ENCODE measurements around the gene COPA. TPM values are rescaled to one million over a fixed set of nuclear protein-coding genes. Genes with fewer than 3 reads are reported as not detected.

The COPA gene
- total RNA-seq, 1 experiment from 2014 or later, result 107 TPM

DNA sequence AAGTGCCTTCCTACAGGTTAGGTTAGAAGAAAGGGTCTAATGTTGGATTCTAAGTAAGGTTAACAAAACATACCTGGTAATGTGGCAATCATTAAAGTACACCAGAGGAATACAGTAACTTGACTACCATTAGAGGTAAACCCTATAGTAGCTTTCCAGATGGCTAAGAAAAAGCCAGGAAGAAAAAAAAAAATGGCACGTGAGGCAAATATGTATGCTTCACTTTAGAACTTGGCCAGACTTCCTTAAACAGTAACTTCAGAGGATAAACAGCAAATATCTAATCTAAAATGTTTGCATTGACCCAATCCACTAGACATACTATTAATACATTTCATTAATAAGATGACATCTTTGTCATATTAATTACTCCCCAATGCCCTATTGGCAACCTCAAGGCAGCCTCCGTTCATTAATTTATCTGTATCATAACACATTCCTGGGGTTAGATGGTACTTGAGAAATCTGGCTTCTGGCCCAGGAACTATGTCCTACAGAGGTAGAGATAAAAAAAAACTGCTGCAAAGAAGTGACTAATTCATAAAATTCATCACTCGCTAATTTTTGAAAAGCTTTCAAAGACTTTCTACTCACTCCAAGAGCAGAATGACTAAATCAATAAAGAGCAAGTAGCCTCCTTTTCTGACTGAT is 86.5 kb downstream of the COPA start:
- Histone ChIP-seq H3K4me1 (peaks cover 16% of the 10 kb centered on the region), H3K4me3 (no peak overlapping the region), H3K27ac (no peak overlapping the region), H3K36me3 (no peaks in the 10 kb centered on the region), H3K9me3 (replicated peaks) (no peaks in the 10 kb centered on the region), H3K27me3 (no peaks in the 10 kb centered on the region)
- DNase-seq, result peak in 1 of 2 experiments; percentile 6

GRCh38 chr1:160255781-160256300 is 87.2 kb downstream of the COPA start:
- Histone ChIP-seq H3K4me1 (peaks cover 18% of the 10 kb centered on the region), H3K27ac (no peak overlapping the region), H3K4me3 (no peak overlapping the region), H3K9me3 (replicated peaks) (no peaks in the 10 kb centered on the region), H3K27me3 (no peaks in the 10 kb centered on the region), H3K36me3 (no peaks in the 10 kb centered on the region)
- DNase-seq, result no peak

- Histone ChIP-seq H3K4me3 (no peak overlapping the region), H3K36me3 (no peaks in the 10 kb centered on the region; the same call in 1 of the 2 replicates), H3K27me3 (no peaks in the 10 kb centered on the region), H3K27ac (no peak overlapping the region), H3K9me3 (replicated peaks) (no peaks in the 10 kb centered on the region), H3K4me1 (peaks cover 10% of the 10 kb centered on the region)
- peak; percentile 54 to 77 for DNase-seq
Observed at GRCh38 chr1:160251687-160252526, 91.1 kb downstream of the COPA start.

- H3K9me3 ChIP-seq (replicated peaks), result no peaks in the 10 kb centered on the region
- no peaks in the 10 kb centered on the region for H3K27me3 ChIP-seq
- H3K27ac ChIP-seq, result no peak overlapping the region
- H3K36me3 ChIP-seq, result no peaks in the 10 kb centered on the region; the same call in 1 of the 2 replicates
- DNase-seq, result peak in 1 of 2 experiments; percentile 29
- H3K4me1 ChIP-seq, result peaks cover 10% of the 10 kb centered on the region; the same call in 1 of the 2 replicates
- H3K4me3 ChIP-seq, result no peak overlapping the region
Observed at GRCh38 chr1:160251011-160251410, 92.0 kb downstream of the COPA start.

GRCh38 chr1:160247053-160247452 is 96.0 kb downstream of the COPA start:
- no peaks in the 10 kb centered on the region for H3K9me3 ChIP-seq (replicated peaks)
- peaks cover 10% of the 10 kb centered on the region; the same call in 1 of the 2 replicates for H3K4me1 ChIP-seq
- no peaks in the 10 kb centered on the region for H3K27me3 ChIP-seq
- no peak overlapping the region for H3K4me3 ChIP-seq
- H3K27ac ChIP-seq, result no peak overlapping the region
- DNase-seq, result no peak
- H3K36me3 ChIP-seq, result peaks cover 5% of the 10 kb centered on the region

- no peak for DNase-seq
- Histone ChIP-seq H3K27ac (no peak overlapping the region), H3K4me3 (no peak overlapping the region), H3K4me1 (no peaks in the 10 kb centered on the region), H3K9me3 (replicated peaks) (no peaks in the 10 kb centered on the region), H3K27me3 (no peaks in the 10 kb centered on the region), H3K36me3 (peaks cover 5% of the 10 kb centered on the region)
Observed at GRCh38 chr1:160245434-160245833, 97.6 kb downstream of the COPA start.

GRCh38 chr1:160244209-160244608 is 98.8 kb downstream of the COPA start:
- H3K9me3 ChIP-seq (replicated peaks), result no peaks in the 10 kb centered on the region
- no peaks in the 10 kb centered on the region for H3K27me3 ChIP-seq
- H3K4me3 ChIP-seq, result no peak overlapping the region
- H3K4me1 ChIP-seq, result no peaks in the 10 kb centered on the region
- no peak overlapping the region for H3K27ac ChIP-seq
- peak in 1 of 2 experiments; percentile 11 for DNase-seq
- H3K36me3 ChIP-seq, result peaks cover 8% of the 10 kb centered on the region

DNA sequence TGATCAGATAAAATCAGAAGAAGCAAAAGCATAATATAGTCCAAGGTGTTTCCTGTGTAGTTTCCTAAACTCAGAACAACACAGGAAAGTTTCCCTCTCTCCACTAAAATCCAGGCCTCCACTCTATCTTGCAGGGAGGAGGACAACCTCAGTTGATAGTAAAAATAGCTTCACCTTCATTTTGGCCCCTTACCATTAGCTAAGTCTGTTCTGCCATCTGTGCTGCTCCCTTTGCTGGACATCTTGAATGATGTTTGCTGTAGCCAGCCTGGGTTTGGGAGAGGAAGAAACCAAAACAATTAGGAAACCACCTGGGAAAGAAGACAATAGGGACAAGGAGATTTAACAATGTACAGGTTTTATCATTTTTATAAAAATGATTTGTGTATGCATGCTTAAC is 99.3 kb downstream of the COPA start:
- no peak for DNase-seq
- no peaks in the 10 kb centered on the region for H3K27me3 ChIP-seq
- no peak overlapping the region for H3K4me3 ChIP-seq
- no peaks in the 10 kb centered on the region for H3K4me1 ChIP-seq
- no peaks in the 10 kb centered on the region for H3K9me3 ChIP-seq (replicated peaks)
- peaks cover 12% of the 10 kb centered on the region for H3K36me3 ChIP-seq
- no peak overlapping the region for H3K27ac ChIP-seq

- Histone ChIP-seq H3K4me1 (no peaks in the 10 kb centered on the region), H3K4me3 (no peak overlapping the region), H3K36me3 (peaks cover 35% of the 10 kb centered on the region), H3K27ac (no peak overlapping the region), H3K9me3 (replicated peaks) (no peaks in the 10 kb centered on the region), H3K27me3 (no peaks in the 10 kb centered on the region)
- DNase-seq, result no peak
Observed at GRCh38 chr1:160239582-160240299, 103.3 kb downstream of the COPA start.

Other genes starting within 250 kb of the COPA start
- gene IGSF8, start 244.6 kb downstream of the COPA start, total RNA-seq (2014; rRNA removed; shearing (Covaris generic)), result 5.4 and 6.8 TPM in 2 replicates
- gene ATP1A2, start 227.5 kb downstream of the COPA start, total RNA-seq (2014; rRNA removed; shearing (Covaris generic)), result 40.2 and 44.2 TPM in 2 replicates
- not detected in 2 replicates for gene ATP1A4, start 191.6 kb downstream of the COPA start, total RNA-seq (2014; rRNA removed; shearing (Covaris generic))
- 0.15 and 0.49 TPM in 2 replicates for gene CASQ1, start 152.7 kb downstream of the COPA start, total RNA-seq (2014; rRNA removed; shearing (Covaris generic))
- 92.7 and 97.9 TPM in 2 replicates for gene PEA15, start 137.9 kb downstream of the COPA start, total RNA-seq (2014; rRNA removed; shearing (Covaris generic))
- 40.7 and 53.6 TPM in 2 replicates for gene DCAF8, start 80.7 kb downstream of the COPA start, total RNA-seq (2014; rRNA removed; shearing (Covaris generic))
- 35.2 and 37.2 TPM in 2 replicates for gene PEX19, start 58.1 kb downstream of the COPA start, total RNA-seq (2014; rRNA removed; shearing (Covaris generic))
- 49.3 and 56.9 TPM in 2 replicates for gene NCSTN, start 133 bp upstream of the COPA start, total RNA-seq (2014; rRNA removed; shearing (Covaris generic))
- gene NHLH1, start 23.8 kb upstream of the COPA start, total RNA-seq (2014; rRNA removed; shearing (Covaris generic)), result 1.4 and 2.2 TPM in 2 replicates
- 11.1 and 12.8 TPM in 2 replicates for gene VANGL2, start 57.3 kb upstream of the COPA start, total RNA-seq (2014; rRNA removed; shearing (Covaris generic))
- not detected in 2 replicates for gene SLAMF6, start 180.0 kb upstream of the COPA start, total RNA-seq (2014; rRNA removed; shearing (Covaris generic))
- gene CD84, start 236.2 kb upstream of the COPA start, total RNA-seq (2014; rRNA removed; shearing (Covaris generic)), result not detected in 2 replicates